PFSK-1 (cell line): ENCODE data around the gene LPAR3.

ENCODE experiments used
- FOXP2 ChIP-seq: optimal IDR thresholded peaks from 2 replicates; pipeline ENCODE3; 2011; ENCODE audit warnings: borderline replicate concordance, control low read depth, inconsistent platforms; ENCODE audit not compliant: insufficient read depth; ENCODE audit errors: extremely low read length, extremely low read depth
- POLR2AphosphoS5 ChIP-seq: IDR thresholded peaks from 2 replicates; pipeline ENCODE4 v1.6.1; 2012; ENCODE audit warnings: low read depth, mild to moderate bottlenecking, control low read depth, low read length, moderate library complexity
- REST ChIP-seq, 2 experiments: IDR thresholded peaks; 2 replicates each; pipeline versions ENCODE4 v1.6.1 to v1.8.0; 2011 to 2012; ENCODE audit warnings: low read depth in 2 of 2, low read length in 2 of 2, control low read depth in 1 of 2, inconsistent platforms in 1 of 2, mild to moderate bottlenecking in 1 of 2, moderate library complexity in 1 of 2; ENCODE audit not compliant: insufficient read depth in 1 of 2
- SIN3A ChIP-seq: IDR thresholded peaks from 2 replicates; pipeline ENCODE4 v1.6.1; 2012; ENCODE audit warnings: mild to moderate bottlenecking, low read length, moderate library complexity, borderline replicate concordance; ENCODE audit not compliant: insufficient read depth
- TAF1 ChIP-seq: IDR thresholded peaks from 2 replicates; pipeline ENCODE4 v1.6.1; 2012; ENCODE audit warnings: low read length, control low read depth, borderline replicate concordance; ENCODE audit not compliant: insufficient read depth

The LPAR3 gene

DNA sequence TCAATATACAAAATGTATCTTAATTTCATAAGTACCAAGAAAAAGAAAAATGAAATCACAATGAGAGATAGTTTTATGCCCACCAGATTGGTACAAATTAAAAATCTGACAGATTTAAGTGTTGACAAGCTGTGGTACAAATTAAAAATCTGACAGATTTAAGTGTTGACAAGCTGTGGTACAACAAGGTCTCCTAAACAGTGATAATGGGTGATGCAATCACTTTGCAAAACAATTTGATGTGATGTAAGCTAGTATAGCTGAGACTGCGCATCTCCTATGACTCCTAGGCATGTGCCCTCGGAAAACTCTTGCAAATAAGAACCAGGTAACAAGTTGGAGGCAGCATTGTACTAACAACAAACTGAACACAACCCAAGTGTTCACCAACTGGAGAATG is 100.6 kb downstream of the LPAR3 start:
- TF ChIP-seq REST (IDR thresholded peaks at IDR 0.05; ENCODE audit: insufficient read depth in 1 of 2, low read depth in 2 of 2, low read length in 2 of 2) (no peak), POLR2AphosphoS5 (no peak), FOXP2 (no peak), SIN3A (no peak), TAF1 (no peak)

DNA sequence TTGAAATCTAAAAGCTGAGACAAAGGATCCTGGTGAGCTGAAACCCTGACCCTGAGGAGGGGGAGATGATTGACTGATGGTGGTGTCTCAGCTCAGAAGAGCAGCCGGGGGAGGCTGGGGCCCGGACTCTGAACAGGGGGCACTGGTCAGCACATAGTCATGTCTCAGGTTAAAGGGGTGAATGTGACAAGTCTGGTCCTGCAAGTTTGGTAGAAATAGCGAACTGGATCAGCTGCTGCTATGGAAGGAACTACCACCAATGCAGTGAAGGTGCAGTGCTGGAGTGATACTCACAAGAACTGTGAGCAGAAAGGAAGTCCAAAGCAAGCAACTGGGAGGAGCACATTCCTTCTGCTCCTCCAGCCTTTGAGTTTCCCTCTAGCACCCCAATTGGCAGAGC is 104.0 kb downstream of the LPAR3 start:
- TF ChIP-seq POLR2AphosphoS5 (no peak), TAF1 (no peak), REST (IDR thresholded peaks at IDR 0.05; ENCODE audit: insufficient read depth in 1 of 2, low read depth in 2 of 2, low read length in 2 of 2) (no peak), FOXP2 (no peak), SIN3A (no peak)

- TF ChIP-seq FOXP2 (no peak), SIN3A (no peak), POLR2AphosphoS5 (no peak), REST (IDR thresholded peaks at IDR 0.05; ENCODE audit: insufficient read depth in 1 of 2, low read depth in 2 of 2, low read length in 2 of 2) (no peak), TAF1 (no peak)
Measured at GRCh38 chr1:84785271-84786036, 107.6 kb downstream of the LPAR3 start.

GRCh38 chr1:84782881-84783280 is 110.1 kb downstream of the LPAR3 start:
- TF ChIP-seq FOXP2: no peak
- TF ChIP-seq REST (IDR thresholded peaks at IDR 0.05; ENCODE audit: insufficient read depth in 1 of 2, low read depth in 2 of 2, low read length in 2 of 2): no peak
- TF ChIP-seq TAF1: no peak
- TF ChIP-seq POLR2AphosphoS5: no peak

DNA sequence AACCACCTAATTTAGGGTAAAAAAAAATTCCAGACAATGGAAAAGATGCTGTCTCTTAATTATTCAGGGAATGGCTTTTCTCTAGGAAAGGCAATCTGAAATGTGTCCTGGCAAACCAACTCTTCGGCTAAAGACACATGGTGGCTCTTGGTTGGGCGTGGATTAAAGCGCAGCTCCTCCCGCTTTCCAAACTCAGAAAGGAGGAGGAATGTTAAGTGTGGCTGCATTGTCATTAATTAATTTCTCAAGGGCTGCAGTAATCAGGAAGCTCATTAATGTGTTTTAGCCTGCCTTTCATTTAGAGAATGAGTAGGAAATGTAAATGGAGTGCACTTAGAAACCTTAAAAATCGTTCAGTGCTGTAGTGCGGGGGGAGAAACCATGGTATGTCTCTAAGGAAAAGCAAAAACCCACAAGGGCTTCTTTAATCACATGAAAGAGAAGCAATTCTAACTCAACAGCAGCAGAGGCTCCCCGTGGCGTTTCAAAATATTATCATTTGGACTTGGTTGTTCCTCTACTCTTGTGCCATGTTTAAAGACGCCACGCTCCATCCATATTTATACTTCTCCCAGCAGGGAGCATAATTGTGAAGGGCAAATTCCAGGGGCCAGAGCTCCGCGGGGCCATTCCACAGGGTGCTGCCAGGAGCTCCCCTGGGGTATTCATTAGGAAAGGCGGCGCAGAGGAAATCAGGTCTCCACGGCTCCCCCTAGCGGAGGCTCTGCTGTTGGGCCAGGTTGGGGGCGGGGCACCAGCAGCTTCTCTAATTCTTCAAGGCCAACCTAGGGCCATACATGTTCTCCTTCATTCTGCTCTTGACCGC is 110.8 kb downstream of the LPAR3 start:
- no peak for TF ChIP-seq POLR2AphosphoS5
- no peak for TF ChIP-seq REST (IDR thresholded peaks at IDR 0.05; ENCODE audit: insufficient read depth in 1 of 2, low read depth in 2 of 2, low read length in 2 of 2)
- no peak for TF ChIP-seq SIN3A
- no peak for TF ChIP-seq TAF1
- no peak for TF ChIP-seq FOXP2
